ENCODE measurements around the gene LPAR3.

LPAR3 gene

DNA sequence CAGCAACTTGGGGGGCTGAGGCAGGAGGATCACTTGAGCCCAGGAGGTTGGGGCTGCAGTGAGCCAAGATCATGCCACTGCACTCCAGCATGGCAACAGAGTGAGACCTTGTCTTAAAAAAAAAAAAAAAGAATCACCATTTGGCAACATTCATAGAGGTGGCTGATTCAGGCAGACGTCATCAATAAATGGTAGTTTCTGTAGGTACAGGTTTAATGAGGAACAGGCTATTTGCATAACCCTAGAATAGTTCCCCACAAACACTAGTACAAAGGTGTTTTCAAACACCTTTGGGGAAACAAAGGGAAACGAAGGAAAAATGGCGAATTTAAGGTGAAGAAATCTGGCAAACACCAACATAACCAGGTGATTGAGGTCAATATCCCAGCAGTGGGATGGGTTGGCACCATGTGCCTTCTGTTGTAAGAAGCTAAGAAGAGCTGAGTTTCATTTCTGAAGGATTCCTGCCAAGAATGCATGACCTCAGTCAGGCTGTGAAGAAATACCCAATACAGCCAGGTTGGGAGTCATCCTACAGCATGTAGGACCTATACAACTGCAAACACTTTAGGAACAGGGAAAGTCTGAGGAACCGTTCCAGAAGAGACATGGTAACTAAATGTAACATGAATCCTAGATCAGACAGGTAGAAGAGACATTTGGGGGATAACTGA is 5.6 kb downstream of the LPAR3 start:
- Histone ChIP-seq H3K4me1 (ENCODE audit: control insufficient read depth in 1 of 2, insufficient read depth in 1 of 2, low read depth in 1 of 2, low read length in 1 of 2) (peaks cover 4 to 10% of the 10 kb centered on the region in 2 experiments), H3K27ac (no peak overlapping the region), H3K9me3 (no peaks in the 10 kb centered on the region), H3K4me3 (ENCODE audit: low read depth in 1 of 2, low read length in 1 of 2) (no peak overlapping the region), H3K36me3 (no peaks in the 10 kb centered on the region), H3K27me3 (peaks cover 23% of the 10 kb centered on the region)
- TF ChIP-seq, protein P1, sequence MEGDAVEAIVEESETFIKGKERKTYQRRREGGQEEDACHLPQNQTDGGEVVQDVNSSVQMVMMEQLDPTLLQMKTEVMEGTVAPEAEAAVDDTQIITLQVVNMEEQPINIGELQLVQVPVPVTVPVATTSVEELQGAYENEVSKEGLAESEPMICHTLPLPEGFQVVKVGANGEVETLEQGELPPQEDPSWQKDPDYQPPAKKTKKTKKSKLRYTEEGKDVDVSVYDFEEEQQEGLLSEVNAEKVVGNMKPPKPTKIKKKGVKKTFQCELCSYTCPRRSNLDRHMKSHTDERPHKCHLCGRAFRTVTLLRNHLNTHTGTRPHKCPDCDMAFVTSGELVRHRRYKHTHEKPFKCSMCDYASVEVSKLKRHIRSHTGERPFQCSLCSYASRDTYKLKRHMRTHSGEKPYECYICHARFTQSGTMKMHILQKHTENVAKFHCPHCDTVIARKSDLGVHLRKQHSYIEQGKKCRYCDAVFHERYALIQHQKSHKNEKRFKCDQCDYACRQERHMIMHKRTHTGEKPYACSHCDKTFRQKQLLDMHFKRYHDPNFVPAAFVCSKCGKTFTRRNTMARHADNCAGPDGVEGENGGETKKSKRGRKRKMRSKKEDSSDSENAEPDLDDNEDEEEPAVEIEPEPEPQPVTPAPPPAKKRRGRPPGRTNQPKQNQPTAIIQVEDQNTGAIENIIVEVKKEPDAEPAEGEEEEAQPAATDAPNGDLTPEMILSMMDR (IDR thresholded peaks at IDR 0.05) = no peak

DNA sequence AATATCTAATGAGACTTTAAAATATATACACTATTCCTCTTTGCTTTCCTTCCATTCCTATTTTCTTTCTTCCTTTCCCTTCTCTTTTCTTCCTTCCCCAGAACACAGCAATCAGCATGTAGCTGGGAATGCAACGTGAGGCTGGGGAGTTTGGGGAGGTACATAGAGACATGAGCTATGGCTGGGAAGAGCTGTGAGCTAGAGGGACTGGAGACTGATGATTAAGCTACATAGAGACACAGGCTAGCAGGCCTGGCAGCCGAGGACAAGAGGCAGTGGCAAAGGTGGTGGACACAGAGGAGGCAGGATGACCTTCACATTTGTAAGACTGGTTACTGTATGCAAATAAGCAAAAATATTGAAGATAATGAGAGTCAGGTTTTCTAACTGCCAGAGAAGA is 7.5 kb downstream of the LPAR3 start:
- Histone ChIP-seq H3K36me3 (no peaks in the 10 kb centered on the region), H3K4me1 (ENCODE audit: control insufficient read depth in 1 of 2, insufficient read depth in 1 of 2, low read depth in 1 of 2, low read length in 1 of 2) (peaks cover 3 to 9% of the 10 kb centered on the region in 2 experiments), H3K9me3 (no peaks in the 10 kb centered on the region), H3K4me3 (ENCODE audit: low read depth in 1 of 2, low read length in 1 of 2) (no peak overlapping the region), H3K27ac (no peak overlapping the region), H3K27me3 (peaks cover 3% of the 10 kb centered on the region)
- TF ChIP-seq, protein P1 (IDR thresholded peaks at IDR 0.05) = no peak

- Histone ChIP-seq H3K36me3 (no peaks in the 10 kb centered on the region), H3K27ac (no peak overlapping the region), H3K9me3 (no peaks in the 10 kb centered on the region), H3K4me1 (ENCODE audit: control insufficient read depth in 1 of 2, insufficient read depth in 1 of 2, low read depth in 1 of 2, low read length in 1 of 2) (peaks cover 3 to 9% of the 10 kb centered on the region in 2 experiments), H3K27me3 (no peaks in the 10 kb centered on the region), H3K4me3 (ENCODE audit: low read depth in 1 of 2, low read length in 1 of 2) (no peak overlapping the region)
- TF ChIP-seq, protein P1 (IDR thresholded peaks at IDR 0.05) = no peak
Observed at GRCh38 chr1:84884671-84885389, 8.2 kb downstream of the LPAR3 start.

- Histone ChIP-seq H3K27me3 (no peaks in the 10 kb centered on the region), H3K9me3 (no peaks in the 10 kb centered on the region), H3K36me3 (no peaks in the 10 kb centered on the region), H3K27ac (no peak overlapping the region), H3K4me1 (ENCODE audit: control insufficient read depth in 1 of 2, insufficient read depth in 1 of 2, low read depth in 1 of 2, low read length in 1 of 2) (no peaks in the 10 kb centered on the region), H3K4me3 (ENCODE audit: low read depth in 1 of 2, low read length in 1 of 2) (no peak overlapping the region)
- TF ChIP-seq, protein P1 (IDR thresholded peaks at IDR 0.05) = no peak
Observed at GRCh38 chr1:84883286-84883685, 9.7 kb downstream of the LPAR3 start.

- Histone ChIP-seq H3K36me3 (no peaks in the 10 kb centered on the region), H3K9me3 (no peaks in the 10 kb centered on the region), H3K4me3 (ENCODE audit: low read depth in 1 of 2, low read length in 1 of 2) (no peak overlapping the region), H3K4me1 (ENCODE audit: control insufficient read depth in 1 of 2, insufficient read depth in 1 of 2, low read depth in 1 of 2, low read length in 1 of 2) (no peaks in the 10 kb centered on the region), H3K27me3 (peaks cover 14% of the 10 kb centered on the region), H3K27ac (no peak overlapping the region)
- TF ChIP-seq, protein P1 (IDR thresholded peaks at IDR 0.05) = no peak
Observed at GRCh38 chr1:84877592-84877991, 15.4 kb downstream of the LPAR3 start.

All from neutrophil (primary cell).